ENCODE results near the gene C19orf81. TPM values are rescaled to one million over a fixed set of nuclear protein-coding genes. Genes with fewer than 3 reads are reported as not detected.
A peak's percentile ranks its signal among the peaks of the same experiment; 100 is the strongest.

C19orf81 gene
- total and polyA plus RNA-seq, 2 of the 8 experiments (the other 6 are each of a cell fraction or from before 2014, with no cell fraction given): 11.7 to 13.0 TPM

- Histone ChIP-seq H4K8ac (ENCODE audit: extremely low read depth, insufficient read depth, low read length) (no peak overlapping the region), H4K91ac (replicated peaks; ENCODE audit: insufficient read length, low read length) (no peak overlapping the region), H3K27me3 (replicated peaks in 1 of 4; ENCODE audit: control insufficient read depth in 3 of 4, extremely low read depth in 1 of 4, insufficient read depth in 3 of 4, low read length in 3 of 4) (peaks cover 27 to 40% (median 35%) of the 10 kb centered on the region in 4 experiments), H3K23me2 (ENCODE audit: low read depth, low read length) (peaks cover 1% of the 10 kb centered on the region; the same call in 1 of the 2 replicates), H3K14ac (ENCODE audit: insufficient read length) (no peak overlapping the region), H2AK5ac (ENCODE audit: low read depth, low read length) (no peak overlapping the region), H4K5ac (ENCODE audit: insufficient read length, low read depth, low read length) (no peak overlapping the region), H2AFZ (ENCODE audit: low read length) (no peak overlapping the region), H3K27ac (ENCODE audit: low read depth, low read length) (no peak overlapping the region), H2BK12ac (ENCODE audit: low read depth, low read length) (no peak overlapping the region), H3K79me1 (ENCODE audit: low read depth, low read length) (no peaks in the 10 kb centered on the region), H4K20me1 (replicated peaks in 1 of 2; ENCODE audit: control insufficient read depth in 1 of 2, insufficient read depth in 2 of 2, low read length in 2 of 2) (peaks cover 0 to 7% of the 10 kb centered on the region in 2 experiments), H3K4ac (replicated peaks; ENCODE audit: insufficient read length, low read depth, low read length) (no peak overlapping the region), H3K9ac (replicated peaks in 1 of 4; ENCODE audit: extremely low read depth in 1 of 4, low read depth in 3 of 4, low read length in 3 of 4) (no peak overlapping the region), H3K4me3 (ENCODE audit: extremely low read depth in 1 of 4, insufficient read depth in 2 of 4, low read depth in 3 of 4, low read length in 4 of 4) (peak overlapping the region in 1 of 4 experiments; percentile 53; a peak in 3 of 8 replicates), H2BK20ac (ENCODE audit: low read length) (no peak overlapping the region), H3K79me2 (ENCODE audit: control insufficient read depth in 1 of 2, insufficient read depth in 2 of 2, low read length in 2 of 2) (no peaks in the 10 kb centered on the region), H3K18ac (ENCODE audit: extremely low read depth, low read length) (no peak overlapping the region), H3K4me2 (ENCODE audit: insufficient read depth in 1 of 2, low read depth in 2 of 2, low read length in 2 of 2) (peak overlapping the region; percentile 49 to 64; a peak in 3 of 4 replicates), H2BK120ac (replicated peaks; ENCODE audit: low read depth, low read length) (no peak overlapping the region), H3K56ac (replicated peaks; ENCODE audit: insufficient read length, low read depth, low read length) (no peak overlapping the region), H3K9me3 (ENCODE audit: insufficient read depth in 2 of 2, low read depth in 1 of 2, low read length in 1 of 2) (0 out of 4 replicates have a peak, but pooled peaks cover 0 to 5% of the 10 kb centered on the region in 2 experiments), H2BK5ac (ENCODE audit: low read depth, low read length) (no peak overlapping the region), H3K23ac (ENCODE audit: insufficient read length) (no peak overlapping the region), H3K36me3 (ENCODE audit: control insufficient read depth in 2 of 4, insufficient read depth in 4 of 4, low read length in 3 of 4) (no peaks in the 10 kb centered on the region; a peak in 1 of 8 replicates), H2BK15ac (ENCODE audit: low read length) (no peak overlapping the region), H3K4me1 (replicated peaks in 1 of 4; ENCODE audit: control insufficient read depth in 3 of 4, insufficient read depth in 4 of 4, low read length in 3 of 4) (peaks cover 0 to 5% (median 3%) of the 10 kb centered on the region in 4 experiments; a peak in 5 of 7 replicates)
- ChIA-PET CTCF (ENCODE audit: partially characterized antibody) (interaction anchor here (0.9 to 1.6 kb wide), 5 partner anchors 56 to 180 kb away, joined by 3 to 7 read pairs (median 3); partner anchors contain the start of gene CLEC11A), POLR2A (ENCODE audit: partially characterized antibody) (interaction anchor here (0.9 to 1.0 kb wide), 3 partner anchors 11 to 128 kb away, joined by 3 read pairs; no protein-coding TSS in a partner anchor)
- TF ChIP-seq EZH2 (IDR thresholded peaks at IDR 0.05; ENCODE audit: low read depth, low read length, severe bottlenecking) (peak; percentile 76), GTF2F1 (IDR thresholded peaks at IDR 0.05; ENCODE audit: borderline replicate concordance, low read depth, low read length) (no peak), FOSL1 (IDR thresholded peaks at IDR 0.05; ENCODE audit: insufficient read depth, low read depth, low read length) (no peak), EP300 (IDR thresholded peaks at IDR 0.05; ENCODE audit: borderline replicate concordance in 1 of 2, low read depth in 2 of 2, low read length in 2 of 2) (no peak), TEAD4 (IDR thresholded peaks at IDR 0.05; ENCODE audit: low read depth, low read length) (no peak)
- FAIRE-seq: no peak
- peak in 1 of 2 experiments; percentile 60 for DNase-seq (ENCODE audit: low read depth in 1 of 2, low spot score in 2 of 2)
- WGBS, 2 experiments (ENCODE audit: extremely low coverage in 1 of 2, insufficient coverage in 1 of 2, insufficient read length in 1 of 2, insufficient replicate concordance in 2 of 2, low coverage in 1 of 2, low lambda C conversion rate in 2 of 2, missing lambda C conversion rate in 1 of 2): 43% methylated on average over 23 of the region's 56 CpGs; no CpG with 5 or more reads in 1 of the 2 experiments
Measured at GRCh38 chr19:50667177-50667758, 18.0 kb downstream of the C19orf81 start.
